ENCODE results near the gene CRHR2.

GRCh38 chr7:30729642-30730041, 47.4 kb upstream of the CRHR2 start:
- TF ChIP-seq YY1 (IDR thresholded peaks at IDR 0.05; ENCODE audit: insufficient read depth, insufficient read length): no peak
- TF ChIP-seq ZNF274 (IDR thresholded peaks at IDR 0.05; ENCODE audit: low read depth, low read length): no peak
- no peak for TF ChIP-seq SUZ12 (IDR thresholded peaks at IDR 0.05; ENCODE audit: extremely low read depth, insufficient read depth, insufficient read length)
